Smooth muscle cell (in vitro differentiated cells): ENCODE measurements around the gene AMOTL1. TPM values are rescaled to one million over a fixed set of nuclear protein-coding genes. Genes with fewer than 3 reads are reported as not detected.

Experiments
- DNase-seq: peaks from one replicate; lab custom pipeline; 2025; ENCODE audit not compliant: unreplicated experiment; lab: John Stamatoyannopoulos, UW
- H2AFZ ChIP-seq: fragments of 200-600 bp; sonication (generic); 2 replicates; pipeline ENCODE4 v1.6.0; 2016; ENCODE audit warnings: antibody characterized with exemption, low read depth, mild to moderate bottlenecking
- H3F3A ChIP-seq: fragments of 200-600 bp; sonication (generic); 2 replicates; pipeline ENCODE4 v1.6.0; 2017; ENCODE audit warnings: antibody characterized with exemption, low read depth
- H3K27ac ChIP-seq: fragments of 200-600 bp; sonication (generic); 2 replicates; pipeline ENCODE4 v1.5.1; 2016; ENCODE audit warnings: low read depth, mild to moderate bottlenecking
- H3K27me3 ChIP-seq: fragments of 200-600 bp; sonication (generic); 2 replicates; pipeline ENCODE4 v1.6.1; 2016; ENCODE audit warnings: low read depth, mild to moderate bottlenecking
- H3K36me3 ChIP-seq: fragments of 200-600 bp; sonication (generic); 2 replicates; pipeline ENCODE4 v1.5.1; 2016; ENCODE audit warnings: low read depth
- H3K4me1 ChIP-seq: fragments of 200-600 bp; sonication (generic); 2 replicates; pipeline ENCODE4 v1.5.1; 2016; ENCODE audit warnings: low read depth
- H3K4me2 ChIP-seq: fragments of 200-600 bp; sonication (generic); 2 replicates; pipeline ENCODE4 v1.6.0; 2016; ENCODE audit warnings: mild to moderate bottlenecking
- H3K4me3 ChIP-seq: fragments of 200-600 bp; sonication (generic); 2 replicates; pipeline ENCODE4 v1.5.1; 2016; ENCODE audit warnings: mild to moderate bottlenecking
- H3K79me2 ChIP-seq: fragments of 200-600 bp; sonication (generic); 2 replicates; pipeline ENCODE4 v1.6.0; 2016; ENCODE audit warnings: low read depth, mild to moderate bottlenecking
- H3K9ac ChIP-seq: fragments of 200-600 bp; sonication (generic); 2 replicates; pipeline ENCODE4 v1.6.0; 2016; ENCODE audit warnings: low read depth
- H3K9me3 ChIP-seq: fragments of 200-600 bp; sonication (generic); replicated peaks from 2 replicates; pipeline ENCODE4 v1.5.1; 2016; ENCODE audit warnings: low read depth
- H4K20me1 ChIP-seq: fragments of 200-600 bp; sonication (generic); 2 replicates; pipeline ENCODE4 v1.6.0; 2016; ENCODE audit warnings: low read depth
- CTCF ChIP-seq: fragments of 200-600 bp; sonication (generic); IDR thresholded peaks from 2 replicates; pipeline ENCODE4 v1.5.1; 2017; ENCODE audit warnings: borderline replicate concordance, mild to moderate bottlenecking, antibody characterized with exemption; ENCODE audit not compliant: insufficient read depth, poor library complexity, severe bottlenecking
- WGBS: methylation state at CpG from one replicate; pipeline ENCODE4 v1.1.7; 2016; ENCODE audit warnings: low lambda C conversion rate; 5-methylcytosine and 5-hydroxymethylcytosine counted together
- polyA plus RNA-seq: library from polyadenylated mRNA; unstranded; fragments of >200 nt; fragmentation: Nextera tagmentation; extraction: Ambion mirVana; gene quantifications from 2 replicates; pipeline ENCODE4 v1.2.1, GENCODE V29; 2016
- total RNA-seq: library from RNA; depleted of rRNA; stranded (reverse); fragments of >200 nt; gene quantifications from 2 replicates; pipeline ENCODE4 v1.2.3, GENCODE V29; 2014

Gene AMOTL1
- total and polyA plus RNA-seq, 2 experiments from 2014 or later: 23.4 to 61.0 TPM

GRCh38 chr11:94815705-94816344 is 47.7 kb downstream of the AMOTL1 start:
- no peak for TF ChIP-seq CTCF
- no peak for DNase-seq
- H3K9ac ChIP-seq: no peak overlapping the region
- H3K36me3 ChIP-seq: peaks cover 25% of the 10 kb centered on the region
- peaks cover 4% of the 10 kb centered on the region for H3F3A ChIP-seq
- no peak overlapping the region for H3K4me2 ChIP-seq
- H3K79me2 ChIP-seq: peaks cover 78% of the 10 kb centered on the region
- no peak overlapping the region for H3K27ac ChIP-seq
- peaks cover 3% of the 10 kb centered on the region for H3K4me1 ChIP-seq
- H2AFZ ChIP-seq: no peak overlapping the region
- H3K9me3 ChIP-seq: peaks cover 4% of the 10 kb centered on the region
- WGBS: 97% methylated on average over 4 of the region's 4 CpGs
- H3K4me3 ChIP-seq: no peak overlapping the region
- H4K20me1 ChIP-seq: peaks cover 34% of the 10 kb centered on the region
- no peaks in the 10 kb centered on the region for H3K27me3 ChIP-seq

GRCh38 chr11:94820480-94820879 is 52.3 kb downstream of the AMOTL1 start:
- Histone ChIP-seq H3K36me3 (peaks cover 24% of the 10 kb centered on the region), H3K27ac (no peak overlapping the region), H3K79me2 (peaks cover 83% of the 10 kb centered on the region), H3F3A (no peaks in the 10 kb centered on the region), H3K9me3 (no peaks in the 10 kb centered on the region), H3K4me1 (no peaks in the 10 kb centered on the region), H2AFZ (no peak overlapping the region), H3K27me3 (no peaks in the 10 kb centered on the region), H3K4me3 (no peak overlapping the region), H3K4me2 (no peak overlapping the region), H4K20me1 (peaks cover 80% of the 10 kb centered on the region), H3K9ac (no peak overlapping the region)
- TF ChIP-seq CTCF: no peak
- 97% methylated on average over 7 of the region's 7 CpGs for WGBS
- DNase-seq: no peak

- no peak overlapping the region for H3K4me2 ChIP-seq
- peaks cover 17% of the 10 kb centered on the region for H3K36me3 ChIP-seq
- no peaks in the 10 kb centered on the region for H3K4me1 ChIP-seq
- no peak overlapping the region for H3K4me3 ChIP-seq
- H2AFZ ChIP-seq: no peak overlapping the region
- no peak overlapping the region for H3K27ac ChIP-seq
- H3K9ac ChIP-seq: no peak overlapping the region
- H3K79me2 ChIP-seq: peaks cover 78% of the 10 kb centered on the region
- H3K9me3 ChIP-seq: no peaks in the 10 kb centered on the region
- 97% methylated on average over 14 of the region's 14 CpGs for WGBS
- no peak for TF ChIP-seq CTCF
- H3F3A ChIP-seq: no peaks in the 10 kb centered on the region
- no peaks in the 10 kb centered on the region for H3K27me3 ChIP-seq
- DNase-seq: no peak
- peaks cover 87% of the 10 kb centered on the region for H4K20me1 ChIP-seq
These were observed 53.3 kb downstream of the AMOTL1 start for GRCh38 chr11:94821439-94821838.

- H3K4me2 ChIP-seq: no peak overlapping the region
- H3K9me3 ChIP-seq: no peaks in the 10 kb centered on the region
- H3F3A ChIP-seq: no peaks in the 10 kb centered on the region
- no peak for DNase-seq
- no peak overlapping the region for H3K27ac ChIP-seq
- no peaks in the 10 kb centered on the region for H3K4me1 ChIP-seq
- H3K27me3 ChIP-seq: no peaks in the 10 kb centered on the region
- peaks cover 78% of the 10 kb centered on the region for H3K79me2 ChIP-seq
- H3K9ac ChIP-seq: no peak overlapping the region
- 98% methylated on average over 7 of the region's 7 CpGs for WGBS
- H2AFZ ChIP-seq: no peak overlapping the region
- no peak for TF ChIP-seq CTCF
- H3K4me3 ChIP-seq: no peak overlapping the region
- peaks cover 88% of the 10 kb centered on the region for H4K20me1 ChIP-seq
- H3K36me3 ChIP-seq: peaks cover 15% of the 10 kb centered on the region
These were observed 53.9 kb downstream of the AMOTL1 start for GRCh38 chr11:94822080-94822479.
